ENCODE results near the gene PLEKHA6.

Gene PLEKHA6

DNA sequence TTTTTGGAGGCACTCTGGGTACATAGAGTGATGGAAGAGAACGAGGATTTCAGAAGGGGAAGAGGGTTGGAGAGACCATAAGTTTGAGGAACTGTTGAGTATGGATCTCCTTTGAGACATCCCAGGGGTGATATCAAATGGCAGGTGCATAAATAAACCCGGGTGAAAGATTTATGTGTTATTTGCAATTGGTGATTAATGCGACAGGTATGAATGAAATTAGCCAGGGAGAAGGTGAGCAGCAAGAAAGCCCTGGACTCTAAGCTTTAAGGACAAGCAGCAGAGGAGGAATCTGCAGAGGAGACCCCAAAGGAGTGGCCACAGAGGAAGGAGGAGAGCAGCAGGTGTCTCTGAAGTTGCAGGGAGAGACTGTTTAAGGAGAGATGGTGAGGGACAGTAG lies 184.8 kb downstream of the PLEKHA6 start:
- intact Hi-C loops (cut with DNase I; ENCODE audit: low total_unique reads): no loop called here
- Histone ChIP-seq H3K9me3 (peaks cover 0 to 7% (median 6%) of the 10 kb centered on the region in 3 donors), H3K4me3 (no peak overlapping the region), H3K36me3 (no peaks in the 10 kb centered on the region), H3K4me1 (no peaks in the 10 kb centered on the region), H3K27me3 (peaks cover 0 to 32% of the 10 kb centered on the region in 2 donors), H3K27ac (no peak overlapping the region)
- no peak for DNase-seq
- TF ChIP-seq, protein P1, sequence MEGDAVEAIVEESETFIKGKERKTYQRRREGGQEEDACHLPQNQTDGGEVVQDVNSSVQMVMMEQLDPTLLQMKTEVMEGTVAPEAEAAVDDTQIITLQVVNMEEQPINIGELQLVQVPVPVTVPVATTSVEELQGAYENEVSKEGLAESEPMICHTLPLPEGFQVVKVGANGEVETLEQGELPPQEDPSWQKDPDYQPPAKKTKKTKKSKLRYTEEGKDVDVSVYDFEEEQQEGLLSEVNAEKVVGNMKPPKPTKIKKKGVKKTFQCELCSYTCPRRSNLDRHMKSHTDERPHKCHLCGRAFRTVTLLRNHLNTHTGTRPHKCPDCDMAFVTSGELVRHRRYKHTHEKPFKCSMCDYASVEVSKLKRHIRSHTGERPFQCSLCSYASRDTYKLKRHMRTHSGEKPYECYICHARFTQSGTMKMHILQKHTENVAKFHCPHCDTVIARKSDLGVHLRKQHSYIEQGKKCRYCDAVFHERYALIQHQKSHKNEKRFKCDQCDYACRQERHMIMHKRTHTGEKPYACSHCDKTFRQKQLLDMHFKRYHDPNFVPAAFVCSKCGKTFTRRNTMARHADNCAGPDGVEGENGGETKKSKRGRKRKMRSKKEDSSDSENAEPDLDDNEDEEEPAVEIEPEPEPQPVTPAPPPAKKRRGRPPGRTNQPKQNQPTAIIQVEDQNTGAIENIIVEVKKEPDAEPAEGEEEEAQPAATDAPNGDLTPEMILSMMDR (IDR thresholded peaks at IDR 0.05): no peak

DNA sequence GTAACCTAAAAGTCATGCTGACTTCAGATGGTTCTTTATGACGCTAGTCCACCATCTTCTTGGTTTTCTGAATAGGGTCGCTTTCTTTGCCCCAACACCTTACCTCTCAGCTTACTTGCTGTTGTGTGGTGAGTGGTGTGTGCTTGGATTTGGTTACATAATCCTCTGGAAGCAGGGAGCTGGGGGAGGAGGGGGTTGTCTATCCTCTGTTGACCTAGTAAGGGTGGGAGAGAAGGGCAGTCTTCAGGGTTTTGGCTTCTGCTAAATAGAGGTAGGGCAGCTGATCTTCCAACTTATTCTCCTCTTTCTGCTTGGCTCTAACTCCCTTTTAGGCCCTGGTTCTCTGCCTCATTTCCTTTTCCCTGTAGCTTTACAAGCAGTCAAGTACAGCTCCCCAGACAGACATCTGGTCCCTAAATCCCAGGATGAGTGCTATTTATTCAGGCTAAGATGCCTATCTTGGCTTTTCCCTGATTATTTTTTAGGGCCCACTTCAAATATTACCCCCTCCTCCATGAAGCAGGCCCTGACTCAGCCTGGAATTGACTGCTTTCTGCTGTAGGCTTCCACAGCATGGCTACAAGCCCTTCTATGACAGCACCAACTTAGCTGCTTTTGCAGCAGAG lies 187.2 kb downstream of the PLEKHA6 start:
- H3K4me1 ChIP-seq: no peaks in the 10 kb centered on the region
- H3K36me3 ChIP-seq: no peaks in the 10 kb centered on the region
- H3K9me3 ChIP-seq: peaks cover 0 to 19% (median 11%) of the 10 kb centered on the region in 3 donors
- no peak overlapping the region for H3K27ac ChIP-seq
- peaks cover 0 to 26% of the 10 kb centered on the region in 2 donors for H3K27me3 ChIP-seq
- intact Hi-C loops (cut with DNase I; ENCODE audit: low total_unique reads): no loop called here
- DNase-seq: no peak
- H3K4me3 ChIP-seq: no peak overlapping the region
- TF ChIP-seq, protein P1 (IDR thresholded peaks at IDR 0.05): no peak

DNA sequence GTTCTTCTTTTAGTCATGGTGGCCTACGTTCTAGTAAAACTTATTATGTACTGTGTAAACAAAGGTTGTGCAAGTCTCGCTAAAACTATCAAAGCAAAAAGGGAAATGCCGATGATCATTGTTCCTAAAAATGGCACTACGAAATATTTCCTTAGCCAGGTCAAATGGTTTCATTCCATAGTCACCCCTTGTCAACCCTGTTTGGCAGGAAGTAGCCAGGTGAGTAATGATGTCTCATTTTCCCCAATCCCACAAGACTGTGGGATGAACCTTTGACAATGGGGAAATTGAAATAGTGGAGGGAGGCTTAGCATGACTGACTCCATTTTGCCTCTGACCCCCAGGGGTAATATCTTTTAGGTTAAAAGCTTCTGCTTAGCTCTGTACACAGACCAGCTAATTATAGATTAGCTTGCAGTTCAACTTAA lies 188.0 kb downstream of the PLEKHA6 start:
- intact Hi-C loops (cut with DNase I; ENCODE audit: low total_unique reads): no loop called here
- no peaks in the 10 kb centered on the region for H3K4me1 ChIP-seq
- no peak for DNase-seq
- H3K36me3 ChIP-seq: no peaks in the 10 kb centered on the region
- no peak overlapping the region for H3K4me3 ChIP-seq
- no peak overlapping the region for H3K27ac ChIP-seq
- TF ChIP-seq, protein P1 (IDR thresholded peaks at IDR 0.05): no peak
- peaks cover 0 to 19% (median 11%) of the 10 kb centered on the region in 3 donors for H3K9me3 ChIP-seq
- H3K27me3 ChIP-seq: peaks cover 0 to 22% of the 10 kb centered on the region in 2 donors

DNA sequence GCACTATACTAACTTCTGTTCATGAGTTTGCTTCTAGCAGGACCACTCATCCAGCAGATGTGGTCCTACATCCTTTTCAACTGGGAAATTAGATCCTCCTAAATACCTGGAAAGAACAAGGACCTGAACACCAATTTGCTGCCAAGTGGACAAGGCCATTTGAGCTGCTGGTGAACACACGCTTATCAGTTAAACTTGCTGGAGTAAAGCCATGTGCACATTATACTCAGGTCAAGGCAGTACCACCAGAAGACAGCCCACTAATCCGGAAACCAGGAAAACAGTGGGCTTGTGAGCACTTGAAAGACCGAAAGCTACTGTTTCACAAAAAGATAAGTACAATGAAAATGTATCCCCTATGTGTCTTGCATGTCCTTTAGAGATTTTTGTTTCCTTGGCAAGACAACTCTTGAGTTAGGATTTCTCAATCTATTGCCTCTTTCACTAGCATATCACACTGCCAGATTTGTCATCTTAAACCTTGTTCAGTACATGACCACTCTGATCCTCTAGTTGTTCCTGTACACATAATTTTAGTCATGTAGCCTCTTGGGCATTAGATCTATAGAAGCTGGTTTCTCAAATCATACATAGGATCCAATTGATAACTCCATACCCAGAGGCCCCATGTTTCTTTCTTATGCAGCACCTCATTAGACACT lies 189.1 kb downstream of the PLEKHA6 start:
- H3K27me3 ChIP-seq: peaks cover 0 to 22% of the 10 kb centered on the region in 2 donors
- TF ChIP-seq, protein P1 (IDR thresholded peaks at IDR 0.05): no peak
- H3K36me3 ChIP-seq: no peaks in the 10 kb centered on the region
- H3K9me3 ChIP-seq: peaks cover 0 to 19% (median 11%) of the 10 kb centered on the region in 3 donors
- no peak overlapping the region for H3K27ac ChIP-seq
- H3K4me1 ChIP-seq: no peaks in the 10 kb centered on the region
- intact Hi-C loops (cut with DNase I; ENCODE audit: low total_unique reads): no loop called here
- DNase-seq: no peak
- H3K4me3 ChIP-seq: no peak overlapping the region

DNA sequence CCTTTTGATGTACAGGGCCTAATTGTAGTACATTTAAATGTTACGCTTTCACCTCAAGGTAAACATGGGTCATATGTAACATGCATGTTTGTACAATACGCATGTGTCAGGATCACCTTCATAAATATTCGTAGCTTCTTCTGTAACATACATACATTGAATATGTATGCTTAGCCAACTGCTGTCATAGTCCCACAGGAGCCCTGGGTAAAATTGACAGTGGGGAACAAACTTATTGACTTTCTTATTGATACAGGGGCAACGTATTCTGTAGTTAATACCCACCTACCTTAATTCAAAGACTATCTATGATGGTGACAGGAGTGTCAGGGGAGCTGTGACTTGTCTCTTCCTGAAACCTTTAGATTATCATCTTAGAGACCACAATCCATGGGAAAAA lies 189.9 kb downstream of the PLEKHA6 start:
- Histone ChIP-seq H3K9me3 (peaks cover 0 to 19% (median 11%) of the 10 kb centered on the region in 3 donors), H3K4me3 (no peak overlapping the region), H3K36me3 (no peaks in the 10 kb centered on the region), H3K27me3 (peaks cover 0 to 16% of the 10 kb centered on the region in 2 donors), H3K27ac (no peak overlapping the region), H3K4me1 (no peaks in the 10 kb centered on the region)
- intact Hi-C loops (cut with DNase I; ENCODE audit: low total_unique reads): no loop called here
- TF ChIP-seq, protein P1 (IDR thresholded peaks at IDR 0.05): no peak
- no peak for DNase-seq
